Kidney (tissue), 14 donors: ENCODE measurements around the gene VANGL1. TPM values are rescaled to one million over a fixed set of nuclear protein-coding genes. Genes with fewer than 3 reads are reported as not detected.

Source experiments
- DNase-seq, 5 donors: peaks; one replicate each; pipeline ENCODE4 v3.0.0-alpha.2; 2013 to 2020
- FAIRE-seq: peaks from 2 replicates; lab custom pipeline; 2012; peaks lifted over from hg19 to GRCh38; lab: Jason Lieb, UNC
- H3K27ac ChIP-seq, 2 donors: one replicate each; pipeline ENCODE4 v1.7.0; 2013; ENCODE audit warnings: low read depth in 2 of 2, low read length in 2 of 2, inconsistent platforms in 1 of 2
- H3K27me3 ChIP-seq: one replicate; pipeline ENCODE4 v1.7.1; 2013; ENCODE audit warnings: low read length, inconsistent platforms; ENCODE audit not compliant: control insufficient read depth, insufficient read depth
- H3K36me3 ChIP-seq, 3 donors: one replicate each; pipeline versions ENCODE4 v1.7.0 to v1.7.1; 2013; ENCODE audit warnings: low read length in 3 of 3, control low read depth in 1 of 3, inconsistent platforms in 1 of 3; ENCODE audit not compliant: insufficient read depth in 3 of 3, control insufficient read depth in 2 of 3
- H3K4me1 ChIP-seq, 3 donors: one replicate each; pipeline versions ENCODE4 v1.7.0 to v1.7.1; 2013; ENCODE audit warnings: low read length in 3 of 3, inconsistent platforms in 1 of 3, low read depth in 1 of 3; ENCODE audit not compliant: control insufficient read depth in 2 of 3, insufficient read depth in 2 of 3
- H3K4me3 ChIP-seq, 3 donors: one replicate each; pipeline versions ENCODE4 v1.7.0 to v1.8.1; 2013; ENCODE audit warnings: low read length in 3 of 3, control low read depth in 1 of 3, inconsistent platforms in 1 of 3
- H3K9ac ChIP-seq, 3 donors: one replicate each; pipeline versions ENCODE4 v1.7.0 to v1.7.1; 2013; ENCODE audit warnings: low read length in 3 of 3, control low read depth in 1 of 3, inconsistent platforms in 1 of 3
- H3K9me3 ChIP-seq, 3 donors: one replicate each; pipeline versions ENCODE4 v1.7.0 to v1.7.1; 2013; ENCODE audit warnings: low read length in 3 of 3, control low read depth in 1 of 3, inconsistent platforms in 1 of 3; ENCODE audit not compliant: control insufficient read depth in 2 of 3, insufficient read depth in 1 of 3
- intact Hi-C: fragments of 100-400 bp; cut with DNase I; formaldehyde crosslinking; loops from one replicate; pipeline ENCODE4 v1.11.1; 2022
- polyA plus RNA-seq: library from polyadenylated mRNA; stranded (reverse); fragments of 350-450 nt; fragmentation: Illumina TruSeq; extraction: RNeasy Lipid Tissue Mini Kit (QIAGEN cat#74804); gene quantifications from one replicate; pipeline ENCODE4 v1.2.3, GENCODE V29; 2014; ENCODE audit warnings: low read depth, low replicate concordance; ENCODE audit not compliant: insufficient read depth
- total RNA-seq: library from RNA; stranded (reverse); fragmentation: NEBNext Ultra II Directional; extraction: Animal tissue kit (Norgen Biotek cat#: 25700); gene quantifications from one replicate; pipeline ENCODE4 v1.2.1, GENCODE V29; 2021
- TF ChIP-seq, protein P1 (sequence below): IDR thresholded peaks from 3 replicates; pipeline ENCODE4 v1.5.1; 2012; ENCODE audit warnings: mild to moderate bottlenecking, moderate library complexity, borderline replicate concordance; ENCODE audit not compliant: insufficient read depth; ENCODE audit errors: extremely low read depth
- donor health status: control.
- donor health status: control.
- donor health status: control.
- donor health status: control.
- donor health status: control.
- donor health status: DM: yes; HTN: yes; CAD: no.
- donor health status: Normal renal cell carcinoma (clear cell type).

The VANGL1 gene
- total and polyA plus RNA-seq, 2 donors from 2014 or later: 2.7 to 12.3 TPM

DNA sequence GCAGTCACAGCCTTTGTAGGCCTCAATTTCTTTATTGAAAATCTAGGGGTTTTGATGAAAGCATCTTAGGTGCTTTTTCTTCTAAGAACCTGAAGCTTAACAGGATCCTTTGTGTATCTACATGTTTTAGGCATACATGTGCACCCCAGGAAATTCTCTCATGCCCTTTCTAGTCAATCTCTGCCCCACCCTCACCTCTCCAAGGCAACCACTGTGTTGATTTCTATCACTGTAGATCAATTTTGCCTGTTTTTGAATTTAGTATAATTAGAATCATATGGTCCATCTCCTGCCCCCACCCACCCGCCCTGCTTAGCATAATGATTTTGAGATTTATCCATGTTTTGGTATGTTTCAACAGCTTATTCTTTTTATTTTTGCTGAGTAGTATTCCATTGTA lies 19.4 kb downstream of the VANGL1 start:
- Histone ChIP-seq H3K9ac (no peak overlapping the region), H3K9me3 (no peaks in the 10 kb centered on the region), H3K36me3 (peaks cover 2 to 14% (median 8%) of the 10 kb centered on the region in 3 donors), H3K27me3 (no peaks in the 10 kb centered on the region), H3K27ac (no peak overlapping the region), H3K4me1 (peaks cover 0 to 15% (median 0%) of the 10 kb centered on the region in 3 donors), H3K4me3 (no peak overlapping the region)
- TF ChIP-seq, protein P1, sequence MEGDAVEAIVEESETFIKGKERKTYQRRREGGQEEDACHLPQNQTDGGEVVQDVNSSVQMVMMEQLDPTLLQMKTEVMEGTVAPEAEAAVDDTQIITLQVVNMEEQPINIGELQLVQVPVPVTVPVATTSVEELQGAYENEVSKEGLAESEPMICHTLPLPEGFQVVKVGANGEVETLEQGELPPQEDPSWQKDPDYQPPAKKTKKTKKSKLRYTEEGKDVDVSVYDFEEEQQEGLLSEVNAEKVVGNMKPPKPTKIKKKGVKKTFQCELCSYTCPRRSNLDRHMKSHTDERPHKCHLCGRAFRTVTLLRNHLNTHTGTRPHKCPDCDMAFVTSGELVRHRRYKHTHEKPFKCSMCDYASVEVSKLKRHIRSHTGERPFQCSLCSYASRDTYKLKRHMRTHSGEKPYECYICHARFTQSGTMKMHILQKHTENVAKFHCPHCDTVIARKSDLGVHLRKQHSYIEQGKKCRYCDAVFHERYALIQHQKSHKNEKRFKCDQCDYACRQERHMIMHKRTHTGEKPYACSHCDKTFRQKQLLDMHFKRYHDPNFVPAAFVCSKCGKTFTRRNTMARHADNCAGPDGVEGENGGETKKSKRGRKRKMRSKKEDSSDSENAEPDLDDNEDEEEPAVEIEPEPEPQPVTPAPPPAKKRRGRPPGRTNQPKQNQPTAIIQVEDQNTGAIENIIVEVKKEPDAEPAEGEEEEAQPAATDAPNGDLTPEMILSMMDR: no peak
- intact Hi-C loops: no loop called here
- no peak for DNase-seq
- no peak for FAIRE-seq

DNA sequence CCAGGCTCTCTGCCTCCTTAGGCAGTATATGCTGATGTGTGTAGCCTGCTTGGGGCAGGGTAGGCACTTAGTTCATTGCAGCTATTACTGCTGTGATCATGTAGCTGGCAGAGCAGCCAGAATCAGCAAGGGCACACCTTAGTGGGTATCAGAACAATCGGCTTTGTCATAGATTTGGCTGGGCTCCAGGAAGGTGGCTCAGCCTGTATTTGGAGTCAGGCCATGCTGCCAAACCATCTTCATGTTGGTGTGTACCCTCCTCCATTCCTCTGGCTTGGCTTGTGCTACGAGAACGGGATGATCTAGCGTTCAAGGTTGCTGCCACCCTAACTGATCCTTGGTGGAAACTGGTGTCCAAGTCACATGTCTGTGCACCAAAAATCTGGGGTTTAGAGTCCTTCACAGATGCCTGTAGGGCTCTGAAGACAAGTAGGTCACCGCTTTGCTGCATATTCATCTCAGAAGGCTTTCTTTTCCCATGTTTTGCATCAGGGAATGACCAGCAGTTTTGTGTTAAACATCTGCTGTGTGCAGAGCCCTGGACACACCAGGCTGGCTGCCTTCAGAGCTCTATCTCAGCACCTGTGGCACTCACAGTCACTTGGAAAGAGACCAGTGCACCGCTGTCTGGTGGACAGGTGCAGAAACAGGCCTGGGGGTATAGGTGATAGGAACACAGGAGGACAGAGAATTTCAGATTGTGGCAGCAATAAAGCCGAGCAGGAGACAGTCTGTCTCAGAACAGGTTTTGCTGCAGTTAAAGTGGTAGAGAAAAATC lies 23.7 kb downstream of the VANGL1 start:
- no peak overlapping the region for H3K9ac ChIP-seq
- H3K9me3 ChIP-seq: no peaks in the 10 kb centered on the region
- DNase-seq: no peak
- H3K27me3 ChIP-seq: no peaks in the 10 kb centered on the region
- TF ChIP-seq, protein P1: no peak
- peaks cover 0 to 22% (median 8%) of the 10 kb centered on the region in 3 donors for H3K36me3 ChIP-seq
- intact Hi-C loops: no loop called here
- no peaks in the 10 kb centered on the region for H3K4me1 ChIP-seq
- H3K27ac ChIP-seq: no peak overlapping the region
- FAIRE-seq: no peak
- H3K4me3 ChIP-seq: no peak overlapping the region

DNA sequence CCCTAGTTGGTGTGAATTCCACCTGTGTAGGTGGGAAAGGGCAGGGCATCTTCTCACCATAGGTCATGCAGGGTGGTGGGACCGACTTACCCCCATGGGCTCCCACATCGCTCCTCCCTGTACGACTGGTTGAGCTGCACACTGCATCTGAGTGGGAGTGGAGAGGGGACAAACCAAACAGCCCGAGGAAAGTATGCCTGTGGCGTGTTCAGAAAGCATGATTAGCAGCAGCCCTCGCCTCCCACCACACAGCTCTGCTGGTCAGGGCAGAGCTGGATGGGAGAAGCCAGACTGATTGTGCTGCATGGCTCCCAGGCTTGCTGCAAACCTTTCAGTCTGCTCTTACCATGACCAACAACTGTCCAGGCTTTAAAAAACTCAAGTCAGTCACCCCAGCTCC lies 24.4 kb downstream of the VANGL1 start:
- no peaks in the 10 kb centered on the region for H3K27me3 ChIP-seq
- DNase-seq: no peak
- H3K9ac ChIP-seq: no peak overlapping the region
- no peak overlapping the region for H3K4me3 ChIP-seq
- H3K9me3 ChIP-seq: no peaks in the 10 kb centered on the region
- TF ChIP-seq, protein P1: no peak
- H3K4me1 ChIP-seq: no peaks in the 10 kb centered on the region
- H3K27ac ChIP-seq: no peak overlapping the region
- no peak for FAIRE-seq
- peaks cover 0 to 22% (median 8%) of the 10 kb centered on the region in 3 donors for H3K36me3 ChIP-seq
- intact Hi-C loops: no loop called here
